Ectodermal cell (in vitro differentiated cells): ENCODE results near the gene IQGAP3.
A peak's percentile ranks its signal among the peaks of the same experiment; 100 is the strongest.

Source experiments
- H3K27ac ChIP-seq: 2 replicates; pipeline ENCODE4 v1.7.0; 2013; ENCODE audit warnings: mild to moderate bottlenecking, low read depth, low read length; ENCODE audit not compliant: insufficient read depth, poor library complexity, severe bottlenecking
- H3K27me3 ChIP-seq: 2 replicates; pipeline ENCODE4 v1.7.0; 2013; ENCODE audit warnings: mild to moderate bottlenecking, low read length; ENCODE audit not compliant: insufficient read depth, control insufficient read depth, poor library complexity, severe bottlenecking
- H3K36me3 ChIP-seq: one replicate; pipeline ENCODE4 v1.7.0; 2013; ENCODE audit warnings: low read length; ENCODE audit not compliant: control insufficient read depth, insufficient read depth
- H3K4me1 ChIP-seq: one replicate; pipeline ENCODE4 v1.7.0; 2013; ENCODE audit warnings: low read length; ENCODE audit not compliant: control insufficient read depth, insufficient read depth
- H3K4me3 ChIP-seq: 2 replicates; pipeline ENCODE4 v1.7.0; 2013; ENCODE audit warnings: low read depth, low read length, control low read depth; ENCODE audit not compliant: insufficient read depth
- H3K9me3 ChIP-seq: 2 replicates; pipeline ENCODE4 v1.7.0; 2013; ENCODE audit warnings: mild to moderate bottlenecking, low read length, moderate library complexity; ENCODE audit not compliant: control insufficient read depth
- WGBS, 2 experiments: methylation state at CpG; one replicate each; pipeline ENCODE4 v1.1.7; 2013; ENCODE audit warnings: missing lambda C conversion rate in 2 of 2; 5-methylcytosine and 5-hydroxymethylcytosine counted together

IQGAP3 gene

GRCh38 chr1:156503698-156504437 lies 68.5 kb downstream of the IQGAP3 start:
- Histone ChIP-seq H3K27me3 (peaks cover 6% of the 10 kb centered on the region), H3K9me3 (no peaks in the 10 kb centered on the region), H3K27ac (no peak overlapping the region), H3K36me3 (no peaks in the 10 kb centered on the region), H3K4me3 (no peak overlapping the region), H3K4me1 (peaks cover 30% of the 10 kb centered on the region)
- WGBS, 2 experiments = 75 to 80% methylated on average over 5 of the region's 5 CpGs

DNA sequence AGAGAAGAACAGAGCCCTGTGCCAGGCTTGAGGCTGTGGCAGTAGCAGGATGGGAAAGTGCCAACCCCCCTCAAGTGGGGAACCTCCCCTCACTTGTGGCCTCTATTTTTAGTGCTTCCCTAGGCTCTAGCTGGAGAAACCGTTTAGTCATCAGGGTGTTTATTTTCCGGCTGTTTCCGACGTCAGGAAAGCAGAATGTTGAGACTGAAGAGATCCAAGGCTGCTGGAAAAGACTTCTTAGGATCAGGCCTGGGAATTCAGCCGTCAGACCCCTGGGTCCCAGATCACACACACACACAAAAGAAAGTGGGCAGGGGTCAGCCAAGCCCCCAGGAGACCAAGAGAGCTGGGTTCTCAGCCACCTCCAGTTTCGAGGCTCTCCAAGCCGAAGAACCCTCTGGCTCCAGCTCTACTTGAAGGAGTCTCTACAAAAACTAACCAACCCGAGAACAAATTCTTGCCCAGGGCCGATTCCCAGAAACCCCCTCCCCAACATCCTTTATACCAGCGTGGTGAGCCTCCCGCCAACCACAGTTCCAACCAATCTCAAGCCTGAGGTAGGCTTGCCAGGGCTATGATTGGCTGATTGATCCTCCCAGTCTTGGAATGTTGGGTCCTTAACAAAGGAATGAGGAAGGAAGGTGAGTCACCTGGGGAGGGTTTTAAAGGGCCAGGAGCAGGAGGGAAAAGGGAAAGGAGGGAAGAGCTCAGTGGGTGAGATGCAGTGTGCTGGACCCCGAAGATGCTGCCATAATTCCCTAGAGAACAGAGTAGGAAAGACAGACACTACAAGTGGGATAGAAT lies 69.3 kb downstream of the IQGAP3 start:
- Histone ChIP-seq H3K4me3 (no peak overlapping the region), H3K9me3 (no peaks in the 10 kb centered on the region), H3K27ac (no peak overlapping the region), H3K4me1 (peaks cover 38% of the 10 kb centered on the region), H3K36me3 (no peaks in the 10 kb centered on the region), H3K27me3 (peaks cover 6% of the 10 kb centered on the region)
- WGBS, 2 experiments = 55 to 56% methylated on average over 12 of the region's 12 CpGs

- WGBS, 2 experiments = 73 to 76% methylated on average over 1 of the region's 1 CpG
- Histone ChIP-seq H3K27ac (no peak overlapping the region), H3K9me3 (no peaks in the 10 kb centered on the region), H3K4me3 (no peak overlapping the region), H3K36me3 (no peaks in the 10 kb centered on the region), H3K4me1 (peaks cover 44% of the 10 kb centered on the region), H3K27me3 (peaks cover 6% of the 10 kb centered on the region)
Observed at GRCh38 chr1:156502391-156502893, 69.9 kb downstream of the IQGAP3 start.

- WGBS, 2 experiments = 1% methylated on average over 57 of the region's 57 CpGs
- H3K27ac ChIP-seq = peak overlapping the region; percentile 82
- peaks cover 56% of the 10 kb centered on the region for H3K4me1 ChIP-seq
Observed at GRCh38 chr1:156500793-156501506, 71.4 kb downstream of the IQGAP3 start.

GRCh38 chr1:156500543-156500792 lies 71.9 kb downstream of the IQGAP3 start, which contains the start of gene MEF2D:
TSS of gene MEF2D (minus strand) at chr1:156500775. CDS start at chr1:156483292, 17,483 bp downstream.
- Histone ChIP-seq H3K4me1 (peaks cover 56% of the 10 kb centered on the region), H3K27ac (peak within 1 kb of the TSS; percentile 82), H3K9me3 (no peaks in the 10 kb centered on the region), H3K4me3 (peak within 1 kb of the TSS; percentile 93), H3K27me3 (peaks cover 6% of the 10 kb centered on the region), H3K36me3 (no peaks in the 10 kb centered on the region)
- WGBS, 2 experiments = 0 to 1% methylated on average over 27 of the region's 27 CpGs

More at GRCh38 chr1:156500793-156501506, 71.4 kb downstream of the IQGAP3 start:
- Histone ChIP-seq H3K4me3 (peak overlapping the region; percentile 93), H3K9me3 (no peaks in the 10 kb centered on the region), H3K36me3 (no peaks in the 10 kb centered on the region), H3K27me3 (peaks cover 6% of the 10 kb centered on the region)

DNA sequence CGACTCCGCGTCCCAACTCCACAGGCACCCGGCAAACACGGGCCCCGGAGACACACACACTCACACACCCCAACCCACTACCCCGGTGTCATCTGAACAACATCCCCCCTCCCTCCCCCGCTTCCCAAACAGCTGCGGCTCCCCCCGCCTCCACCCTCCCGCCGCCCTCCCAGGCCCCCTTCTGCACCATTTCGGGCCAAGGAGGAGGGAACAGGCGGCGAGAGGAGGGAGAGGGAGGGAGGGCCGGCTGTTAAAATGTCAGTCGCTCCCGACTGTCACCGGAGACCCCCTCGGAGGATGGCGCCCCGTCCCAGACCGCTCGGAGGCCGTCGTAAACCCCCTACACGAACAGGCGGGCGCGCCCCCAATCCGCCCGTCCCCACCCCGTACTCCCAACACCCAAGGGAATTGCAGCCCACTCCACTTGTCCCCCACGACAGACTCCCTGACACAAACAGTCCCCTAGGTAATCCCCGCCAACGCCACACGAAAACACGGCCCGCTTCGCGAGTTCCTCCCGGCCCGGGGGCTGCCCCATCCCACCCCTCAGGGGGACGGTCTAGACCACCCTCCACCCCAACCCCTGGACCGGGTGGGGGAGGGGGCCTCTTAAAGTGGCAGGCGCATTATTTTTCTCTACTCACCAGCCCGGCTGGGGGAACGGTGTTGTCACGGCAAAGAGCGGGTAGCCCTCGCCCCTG lies 72.4 kb downstream of the IQGAP3 start:
- peak overlapping the region; percentile 93 for H3K4me3 ChIP-seq
- peak overlapping the region; percentile 82 for H3K27ac ChIP-seq
- H3K36me3 ChIP-seq = no peaks in the 10 kb centered on the region
- peaks cover 6% of the 10 kb centered on the region for H3K27me3 ChIP-seq
- WGBS, 2 experiments = 0% methylated on average over 46 of the region's 51 CpGs
- H3K9me3 ChIP-seq = no peaks in the 10 kb centered on the region
- peaks cover 56% of the 10 kb centered on the region for H3K4me1 ChIP-seq

GRCh38 chr1:156499194-156499841 lies 73.0 kb downstream of the IQGAP3 start:
- Histone ChIP-seq H3K27ac (no peak overlapping the region), H3K4me1 (peaks cover 51% of the 10 kb centered on the region)

DNA sequence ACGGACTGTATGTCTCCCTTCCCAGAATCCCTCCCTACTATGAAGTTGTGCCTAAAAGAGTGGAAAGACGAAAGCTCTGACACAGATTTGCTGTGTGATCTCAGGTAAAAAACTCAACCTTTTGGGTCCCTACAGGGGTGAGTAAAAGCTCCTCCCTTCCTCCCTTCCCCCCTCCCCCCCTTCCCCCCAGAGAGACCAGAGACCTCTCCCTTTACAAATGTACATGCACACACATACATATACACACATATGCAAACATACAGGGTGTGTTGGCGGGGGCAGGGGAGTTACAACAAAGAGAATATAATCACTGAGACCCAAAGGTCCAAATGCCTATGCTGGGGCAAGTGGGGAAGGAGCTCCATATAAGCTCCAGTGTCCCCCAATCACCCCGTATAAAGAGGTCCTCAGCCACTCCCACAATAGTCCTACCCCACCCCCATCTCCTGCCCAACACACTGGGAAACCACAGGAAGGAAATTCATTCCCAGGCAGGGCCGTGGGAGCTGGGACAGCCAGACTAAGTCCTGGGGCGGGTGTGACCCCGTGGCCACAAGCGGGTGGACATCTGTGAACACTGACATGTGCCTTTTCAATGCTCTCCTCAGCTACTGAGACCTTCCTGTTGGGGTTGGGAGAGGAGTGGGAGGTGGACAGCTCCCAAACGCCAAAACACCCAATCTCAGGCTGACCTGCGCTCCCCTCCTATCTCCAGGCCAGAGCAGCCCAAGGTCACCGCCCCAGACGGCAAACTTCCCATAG lies 73.8 kb downstream of the IQGAP3 start:
- H3K4me1 ChIP-seq = peaks cover 49% of the 10 kb centered on the region
- peak overlapping the region; percentile 93 for H3K4me3 ChIP-seq
- 18 to 24% methylated on average over 12 of the region's 12 CpGs for WGBS, 2 experiments
- H3K9me3 ChIP-seq = no peaks in the 10 kb centered on the region
- peaks cover 6% of the 10 kb centered on the region for H3K27me3 ChIP-seq
- no peak overlapping the region for H3K27ac ChIP-seq
- no peaks in the 10 kb centered on the region for H3K36me3 ChIP-seq

More at GRCh38 chr1:156499194-156499841, 73.0 kb downstream of the IQGAP3 start:
- peaks cover 6% of the 10 kb centered on the region for H3K27me3 ChIP-seq
- 1% methylated on average over 14 of the region's 14 CpGs for WGBS, 2 experiments
- no peaks in the 10 kb centered on the region for H3K9me3 ChIP-seq
- no peaks in the 10 kb centered on the region for H3K36me3 ChIP-seq
- peak overlapping the region; percentile 93 for H3K4me3 ChIP-seq
